ENCODE results near the gene AFF1. TPM values are rescaled to one million over a fixed set of nuclear protein-coding genes. Genes with fewer than 3 reads are reported as not detected.

Gene AFF1
- polyA plus RNA-seq (ENCODE audit: insufficient read length in 3 of 3) = 10 to 100 TPM; 40.1 to 57.9 (median 51.0) TPM
- long read RNA-seq, donor 1, full-length matches to known transcripts = 1 of 20 reads
- long read RNA-seq, donor 1, partial matches to known transcripts = 19 of 20 reads
- long read RNA-seq, donor 1, other reads (novel, unspliced or antisense) = 0 of 20 reads
- long read RNA-seq, donor 2 = 0 reads
- long read RNA-seq, donor 3 = 0 reads
- long read RNA-seq, donor 4, partial matches to known transcripts = 0 of 1 reads
- long read RNA-seq, donor 4, other reads (novel, unspliced or antisense) = 0 of 1 reads
- long read RNA-seq, donor 5, partial matches to known transcripts = 0 of 1 reads
- long read RNA-seq, donor 5, other reads (novel, unspliced or antisense) = 0 of 1 reads
- long read RNA-seq, donor 6 = 0 reads
- long read RNA-seq, donor 7, partial matches to known transcripts = 0 of 1 reads
- long read RNA-seq, donor 7, other reads (novel, unspliced or antisense) = 0 of 1 reads
- long read RNA-seq, donor 8 = 0 reads
- long read RNA-seq, donor 9, partial matches to known transcripts = 0 of 1 reads
- long read RNA-seq, donor 9, other reads (novel, unspliced or antisense) = 0 of 1 reads
- long read RNA-seq, donor 10, partial matches to known transcripts = 6 of 6 reads
- long read RNA-seq, donor 10, other reads (novel, unspliced or antisense) = 0 of 6 reads
- long read RNA-seq, donor 11 = 0 reads
- long read RNA-seq, donor 12, partial matches to known transcripts = 5 of 6 reads
- long read RNA-seq, donor 12, other reads (novel, unspliced or antisense) = 0 of 6 reads
- long read RNA-seq, donor 13 = 0 reads
- long read RNA-seq, donor 14, partial matches to known transcripts = 31 of 35 reads
- long read RNA-seq, donor 14, other reads (novel, unspliced or antisense) = 0 of 35 reads
- long read RNA-seq, donor 15, partial matches to known transcripts = 7 of 8 reads
- long read RNA-seq, donor 15, other reads (novel, unspliced or antisense) = 0 of 8 reads
- long read RNA-seq, donor 16 = 0 reads

DNA sequence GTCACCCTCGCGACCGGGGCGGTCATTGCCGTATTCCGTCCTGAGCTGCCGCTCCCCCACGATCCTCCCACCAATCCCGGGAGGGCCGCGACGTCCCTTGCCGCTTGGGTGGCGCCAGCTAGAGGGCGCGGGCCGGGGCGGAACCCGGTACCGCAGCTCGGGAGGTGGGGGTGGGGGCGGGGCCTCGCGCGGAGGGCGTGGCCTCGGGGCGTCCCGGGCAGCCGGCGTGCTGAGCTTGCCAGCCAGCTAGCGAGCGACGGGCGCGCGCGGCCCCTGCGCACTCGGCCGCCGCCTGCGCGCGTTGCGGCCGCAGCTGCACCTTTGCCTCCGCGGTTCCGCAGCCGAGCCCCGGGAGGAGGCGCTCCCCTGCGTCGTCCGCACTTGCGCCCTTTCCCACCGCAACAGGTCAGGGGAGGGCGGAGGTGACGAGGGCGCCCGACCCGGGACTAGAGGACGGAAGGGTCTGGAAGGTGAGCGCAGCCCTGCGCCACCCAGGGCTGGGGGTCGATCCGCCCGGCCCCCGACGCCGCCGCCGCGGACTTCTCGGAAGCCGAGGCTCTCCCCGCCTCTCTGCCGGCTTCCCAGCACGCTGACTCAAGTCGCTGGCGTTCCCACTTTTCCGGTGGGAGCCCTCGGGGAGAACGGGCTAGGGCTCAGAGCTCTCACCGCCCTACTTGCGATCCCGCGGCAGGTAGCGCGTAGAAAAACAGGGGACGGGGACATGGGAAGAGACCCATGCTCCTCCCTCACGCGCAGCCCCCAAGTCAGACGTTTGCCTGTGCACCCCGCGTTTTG, at the start of gene AFF1:
TSS of gene AFF1 (plus strand) at position 241 of the 795 bp plus-strand sequence. CDS start 13,523 bp downstream, outside the sequence.
- peak; percentile 90 for DNase-seq

- DNase-seq = no peak
Observed at GRCh38 chr4:86890790-86891189, 44.0 kb upstream of the AFF1 start.

DNA sequence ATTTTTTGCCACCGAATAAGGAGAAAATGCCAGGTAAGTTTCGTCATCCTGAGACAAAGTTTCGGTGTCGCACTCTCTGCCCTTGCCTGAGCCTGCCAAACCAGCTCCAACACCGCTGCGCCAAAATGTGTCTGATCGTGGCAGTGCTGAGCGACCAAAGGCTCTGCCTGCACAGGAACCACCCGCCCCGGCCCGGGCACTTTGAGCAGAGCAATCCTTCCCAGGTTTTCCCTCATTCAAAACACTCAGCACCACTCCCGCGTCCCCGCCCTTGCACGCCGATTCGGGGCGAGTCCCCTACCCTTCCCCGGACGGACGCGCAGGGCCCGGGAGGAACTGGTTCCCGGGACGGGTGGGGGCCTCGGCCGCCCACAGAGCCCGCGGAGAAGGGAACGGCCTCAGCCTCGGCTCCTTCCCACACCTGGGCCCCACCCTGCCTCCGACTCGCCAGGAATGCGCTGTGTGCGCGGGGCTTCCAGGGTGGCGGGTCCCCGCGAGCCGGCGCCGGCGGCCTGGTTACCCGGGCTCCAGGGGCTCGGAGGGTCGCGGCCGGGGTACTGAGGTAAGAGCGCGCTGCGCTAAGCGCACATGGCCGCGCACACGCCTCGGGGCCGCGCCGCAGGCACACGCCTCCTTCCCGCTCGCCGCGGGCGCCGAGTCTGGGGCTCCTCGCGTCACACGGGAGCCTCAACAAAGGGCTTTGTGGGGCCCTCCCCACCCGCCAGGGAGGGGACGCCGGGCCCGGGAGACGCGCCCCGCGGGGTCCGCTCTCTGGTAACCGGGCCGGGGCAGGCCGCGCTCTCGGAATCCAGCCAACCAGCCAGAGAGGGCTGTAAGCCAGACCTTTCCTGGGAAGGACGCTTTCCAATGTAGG, 42.8 kb upstream of the AFF1 start, which contains the start of gene C4orf36:
TSS of gene C4orf36 (minus strand) at position 661 of the 874 bp plus-strand sequence. CDS start 902 bp downstream, outside the sequence.
- peak; percentile 74 for DNase-seq

DNA sequence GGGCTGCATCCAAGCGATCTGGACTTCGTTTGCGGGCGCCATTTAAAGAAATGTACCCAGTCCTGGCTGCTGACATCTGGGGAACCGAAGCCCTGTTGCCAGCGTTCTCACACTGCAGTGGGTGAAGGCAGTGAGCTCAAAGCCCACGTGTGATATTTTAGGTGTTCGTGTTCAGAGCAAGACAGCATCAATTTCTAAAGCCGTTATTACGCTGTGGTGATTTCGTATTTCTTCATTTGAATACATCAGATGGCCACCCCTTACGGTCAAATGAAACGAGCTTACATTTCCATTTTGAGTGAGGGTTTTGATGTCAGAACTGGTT, 42.2 kb upstream of the AFF1 start:
- no peak for DNase-seq

- no peak for DNase-seq
Observed at GRCh38 chr4:86893136-86893535, 41.7 kb upstream of the AFF1 start.

DNA sequence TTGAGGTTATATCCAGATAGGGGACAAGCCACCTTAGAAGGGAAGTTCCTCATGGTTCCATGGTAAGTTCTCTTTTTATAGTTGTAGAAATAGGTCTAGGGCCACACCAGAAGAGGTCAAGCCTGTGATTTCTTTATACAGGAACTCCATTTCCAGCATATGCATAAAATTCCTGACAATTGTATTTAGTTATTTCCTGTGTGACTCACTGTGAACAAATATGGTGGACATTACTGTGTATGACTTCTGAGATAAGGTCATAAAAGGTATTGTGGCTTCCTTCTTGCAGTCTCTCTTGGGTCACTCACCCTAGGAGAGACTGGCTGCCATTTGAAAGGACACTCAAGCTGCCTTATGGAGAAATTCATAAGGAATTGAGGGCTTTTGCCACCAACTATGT, 40.4 kb upstream of the AFF1 start:
- no peak for DNase-seq

GRCh38 chr4:86895692-86896488, 38.9 kb upstream of the AFF1 start:
- peak; percentile 72 for DNase-seq

GRCh38 chr4:86896596-86896995, 38.2 kb upstream of the AFF1 start:
- no peak for DNase-seq

- DNase-seq = no peak
Observed at GRCh38 chr4:86898562-86898961, 36.2 kb upstream of the AFF1 start.

GRCh38 chr4:86901864-86902263, 32.9 kb upstream of the AFF1 start:
- DNase-seq = no peak

DNA sequence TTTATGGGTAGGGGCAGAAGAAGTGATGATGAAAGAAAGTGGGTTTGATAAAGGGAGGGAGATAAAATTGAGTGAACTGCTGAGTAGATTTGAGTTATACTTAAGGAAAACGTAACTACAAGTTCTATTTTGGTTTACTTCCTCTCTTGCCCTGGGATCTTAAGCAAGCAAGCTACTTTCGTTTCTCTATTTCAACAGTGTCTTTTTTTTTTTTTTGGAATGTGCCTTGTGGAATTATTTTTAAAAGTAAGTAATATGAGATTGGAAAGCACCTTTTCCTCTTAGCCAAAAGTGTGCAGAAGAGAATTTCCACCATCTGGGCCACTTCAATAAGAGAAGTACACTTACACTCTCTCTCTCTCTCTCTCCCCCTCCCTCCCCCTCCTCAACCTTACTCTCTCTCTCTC, 26.6 kb upstream of the AFF1 start:
- no peak for DNase-seq

GRCh38 chr4:86909546-86910295, 25.1 kb upstream of the AFF1 start:
- DNase-seq = no peak

GRCh38 chr4:86910369-86910768, 24.4 kb upstream of the AFF1 start:
- DNase-seq = no peak

- no peak for DNase-seq
Observed at GRCh38 chr4:86910820-86911684, 23.8 kb upstream of the AFF1 start.

GRCh38 chr4:86916392-86916791, 18.4 kb upstream of the AFF1 start:
- DNase-seq = no peak

DNA sequence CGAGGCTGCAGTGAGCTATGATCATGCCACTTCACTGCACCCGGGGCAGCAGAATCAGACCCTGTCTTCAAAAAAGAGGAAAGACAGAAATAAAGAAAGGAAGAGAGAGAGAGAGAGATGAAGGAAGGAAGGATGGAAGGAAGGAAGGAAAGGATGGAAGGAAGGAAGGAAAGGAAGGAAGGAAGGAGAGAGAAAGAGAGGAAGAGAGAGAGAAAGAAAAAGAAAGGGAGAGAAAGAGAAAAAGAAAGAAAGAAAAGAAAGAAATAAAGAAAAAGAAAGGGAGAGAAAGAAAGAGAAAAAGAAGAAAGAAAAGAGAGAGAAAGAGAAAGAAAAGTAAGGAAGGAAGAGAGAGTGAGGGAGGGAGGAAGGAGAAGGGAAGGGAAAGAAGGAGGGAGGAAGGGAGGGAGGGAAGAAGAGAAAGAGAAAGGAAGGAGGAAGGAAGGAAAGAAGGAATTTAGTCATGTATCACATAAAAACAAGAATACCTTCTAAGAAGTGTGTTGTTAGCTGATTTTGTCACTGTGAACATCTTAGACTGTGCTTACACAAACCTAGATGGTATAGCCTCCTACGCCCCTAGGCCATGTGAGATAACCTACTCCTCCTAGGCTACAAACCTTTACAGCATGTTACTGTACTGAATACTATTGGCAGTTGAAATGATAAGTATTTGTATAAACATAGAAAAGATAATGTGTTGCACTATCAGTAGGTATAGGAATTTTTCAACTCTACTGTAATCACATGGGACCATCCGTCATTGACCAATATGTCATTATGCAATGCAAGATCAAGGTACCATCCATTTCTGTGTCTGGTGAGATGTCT, 17.4 kb upstream of the AFF1 start:
- DNase-seq = no peak

DNA sequence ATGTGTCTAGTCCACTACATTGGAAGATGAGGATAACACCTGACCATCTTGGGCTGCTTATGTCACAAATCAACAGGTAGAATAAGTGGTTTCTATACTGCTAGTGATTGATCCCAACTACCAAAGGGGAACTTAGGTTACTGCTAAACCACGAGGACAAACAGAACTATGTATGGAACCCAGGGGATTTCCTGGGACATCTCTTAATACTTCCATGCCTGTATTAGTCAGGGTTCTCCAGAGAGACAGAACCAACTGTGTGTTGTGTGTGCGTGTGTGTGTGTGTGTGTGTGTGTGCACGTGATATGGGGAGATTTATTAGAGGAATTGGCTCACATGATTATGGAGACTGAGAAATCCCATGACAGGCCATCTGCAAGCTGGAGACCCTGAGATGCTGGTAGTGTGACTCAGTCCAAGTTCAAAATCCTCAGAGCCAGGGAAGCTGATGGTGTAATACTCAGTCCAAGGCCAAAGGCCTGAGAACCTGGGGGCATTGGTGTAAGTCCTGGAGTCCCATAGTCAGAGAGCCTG, 16.2 kb upstream of the AFF1 start:
- DNase-seq = no peak
